Measurements from ENCODE around the gene ZNF195. TPM values are rescaled to one million over a fixed set of nuclear protein-coding genes. Genes with fewer than 3 reads are reported as not detected.
"Not testable (repeated sequence)": the region's sequence is repeated elsewhere in the genome, so short reads cannot be mapped to it uniquely, and the experiment has no call there.

The ZNF195 gene
- polyA plus RNA-seq, 1 of the 3 experiments (the other 2 are of a cell fraction), result 13.2 TPM

DNA sequence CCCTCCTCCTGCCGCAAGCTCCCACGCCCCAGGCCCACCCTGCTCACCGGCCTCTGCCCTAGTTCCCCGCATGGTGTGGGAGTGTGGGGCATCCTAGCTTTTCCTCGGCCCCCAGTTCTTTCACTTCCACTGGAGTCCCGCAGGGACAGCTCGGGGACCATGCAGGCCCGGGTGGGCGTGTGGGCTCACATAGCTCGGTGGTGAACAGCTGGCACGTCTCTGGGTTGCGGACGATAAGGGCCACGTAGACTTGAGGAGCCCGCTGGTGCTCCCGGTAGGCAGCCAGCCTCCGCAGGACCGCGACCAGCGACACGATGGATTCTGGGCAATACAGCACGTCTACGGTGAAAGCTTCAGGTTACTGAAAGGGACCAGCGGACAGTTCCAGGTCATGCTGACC is 34.7 kb upstream of the ZNF195 start:
- H3K9ac ChIP-seq; DNase-seq; H3F3A ChIP-seq (replicated peaks; ENCODE audit: insufficient read depth); POLR2A ChIA-PET; H3K4me2 ChIP-seq; H3K36me3 ChIP-seq (replicated peaks in 1 of 2; ENCODE audit: control insufficient read depth in 1 of 2, insufficient read depth in 2 of 2, low read length in 1 of 2); H3K4me3 ChIP-seq (ENCODE audit: low read depth in 2 of 2, low read length in 1 of 2); H3K9me3 ChIP-seq; H4K20me1 ChIP-seq (ENCODE audit: insufficient read depth); H3K27me3 ChIP-seq (ENCODE audit: insufficient read depth); H3K27ac ChIP-seq (ENCODE audit: low read depth in 2 of 2, low read length in 1 of 2); H3K79me2 ChIP-seq (ENCODE audit: insufficient read depth); H2AFZ ChIP-seq (ENCODE audit: low read depth); H3K9me2 ChIP-seq; H3K4me1 ChIP-seq (ENCODE audit: control insufficient read depth in 1 of 2, insufficient read depth in 2 of 2, low read depth in 1 of 2, low read length in 1 of 2): not testable (repeated sequence)
- WGBS (ENCODE audit: low lambda C conversion rate), result 82% methylated on average over 10 of the region's 24 CpGs
- CTCF ChIA-PET, result interaction anchor here (2.8 kb wide), 1 partner anchor 73 kb away, joined by 10 read pairs; no protein-coding TSS in a partner anchor

DNA sequence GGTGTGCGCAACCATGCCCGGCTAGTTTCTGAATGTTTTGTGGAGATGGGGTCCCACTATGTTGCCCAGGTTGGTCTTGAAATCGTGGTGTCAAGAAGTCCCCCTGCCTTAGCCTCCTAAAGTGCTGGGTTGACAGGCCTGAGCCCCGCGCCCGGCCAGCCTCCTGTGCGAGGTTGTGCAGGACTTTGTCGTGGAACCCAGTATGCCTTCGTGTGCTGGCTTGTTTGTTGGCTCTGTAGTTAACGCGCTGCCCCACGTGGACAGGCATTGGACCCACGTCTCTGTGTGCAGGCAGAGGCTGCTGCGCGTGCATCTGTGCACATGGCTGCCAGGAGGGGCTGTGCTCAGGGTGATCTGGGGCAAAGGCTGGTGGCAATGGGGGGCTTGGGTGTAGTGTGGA is 33.9 kb upstream of the ZNF195 start:
- Histone ChIP-seq H3K27ac (ENCODE audit: low read depth in 2 of 2, low read length in 1 of 2) (no peak overlapping the region), H4K20me1 (ENCODE audit: insufficient read depth) (no peaks in the 10 kb centered on the region), H3K9me2 (no peaks in the 10 kb centered on the region), H3K27me3 (ENCODE audit: insufficient read depth) (no peaks in the 10 kb centered on the region), H2AFZ (ENCODE audit: low read depth) (no peak overlapping the region), H3K4me1 (ENCODE audit: control insufficient read depth in 1 of 2, insufficient read depth in 2 of 2, low read depth in 1 of 2, low read length in 1 of 2) (no peaks in the 10 kb centered on the region; a peak in 1 of 4 replicates), H3K9ac (no peak overlapping the region), H3K9me3 (no peaks in the 10 kb centered on the region), H3K36me3 (replicated peaks in 1 of 2; ENCODE audit: control insufficient read depth in 1 of 2, insufficient read depth in 2 of 2, low read length in 1 of 2) (no peaks in the 10 kb centered on the region), H3F3A (replicated peaks; ENCODE audit: insufficient read depth) (no peaks in the 10 kb centered on the region), H3K4me2 (no peak overlapping the region), H3K4me3 (ENCODE audit: low read depth in 2 of 2, low read length in 1 of 2) (no peak overlapping the region), H3K79me2 (ENCODE audit: insufficient read depth) (no peaks in the 10 kb centered on the region)
- TF ChIP-seq POLR2AphosphoS5 (IDR thresholded peaks at IDR 0.05; ENCODE audit: low read depth, low read length) (no peak), GABPA (IDR thresholded peaks at IDR 0.05; ENCODE audit: low read depth) (no peak), YY1 (IDR thresholded peaks at IDR 0.05; ENCODE audit: low read depth) (no peak), FOSL2 (IDR thresholded peaks at IDR 0.05; ENCODE audit: borderline replicate concordance, low read depth) (no peak), MXI1 (IDR thresholded peaks at IDR 0.05; ENCODE audit: low read depth, low read length) (no peak), RFX5 (IDR thresholded peaks at IDR 0.05; ENCODE audit: low read length) (no peak), EZH2phosphoT487 (IDR thresholded peaks at IDR 0.05; ENCODE audit: borderline replicate concordance, low read depth) (no peak), RXRA (IDR thresholded peaks at IDR 0.05; ENCODE audit: borderline replicate concordance, low read depth) (no peak), GATA2 (CRISPR knock-in tag; IDR thresholded peaks at IDR 0.05) (no peak), NRF1 (IDR thresholded peaks at IDR 0.05; ENCODE audit: low read depth, low read length) (no peak), TAF1 (IDR thresholded peaks at IDR 0.05; ENCODE audit: borderline replicate concordance, low read depth, low read length) (no peak), EP300 (IDR thresholded peaks at IDR 0.05; ENCODE audit: borderline replicate concordance in 1 of 2, low read depth in 1 of 2, low read length in 1 of 2) (no peak)
- TF ChIP-seq, protein P1, sequence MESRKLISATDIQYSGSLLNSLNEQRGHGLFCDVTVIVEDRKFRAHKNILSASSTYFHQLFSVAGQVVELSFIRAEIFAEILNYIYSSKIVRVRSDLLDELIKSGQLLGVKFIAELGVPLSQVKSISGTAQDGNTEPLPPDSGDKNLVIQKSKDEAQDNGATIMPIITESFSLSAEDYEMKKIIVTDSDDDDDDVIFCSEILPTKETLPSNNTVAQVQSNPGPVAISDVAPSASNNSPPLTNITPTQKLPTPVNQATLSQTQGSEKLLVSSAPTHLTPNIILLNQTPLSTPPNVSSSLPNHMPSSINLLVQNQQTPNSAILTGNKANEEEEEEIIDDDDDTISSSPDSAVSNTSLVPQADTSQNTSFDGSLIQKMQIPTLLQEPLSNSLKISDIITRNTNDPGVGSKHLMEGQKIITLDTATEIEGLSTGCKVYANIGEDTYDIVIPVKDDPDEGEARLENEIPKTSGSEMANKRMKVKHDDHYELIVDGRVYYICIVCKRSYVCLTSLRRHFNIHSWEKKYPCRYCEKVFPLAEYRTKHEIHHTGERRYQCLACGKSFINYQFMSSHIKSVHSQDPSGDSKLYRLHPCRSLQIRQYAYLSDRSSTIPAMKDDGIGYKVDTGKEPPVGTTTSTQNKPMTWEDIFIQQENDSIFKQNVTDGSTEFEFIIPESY (IDR thresholded peaks at IDR 0.05; ENCODE audit: borderline replicate concordance, low read depth), result no peak
- TF ChIP-seq, protein P2, sequence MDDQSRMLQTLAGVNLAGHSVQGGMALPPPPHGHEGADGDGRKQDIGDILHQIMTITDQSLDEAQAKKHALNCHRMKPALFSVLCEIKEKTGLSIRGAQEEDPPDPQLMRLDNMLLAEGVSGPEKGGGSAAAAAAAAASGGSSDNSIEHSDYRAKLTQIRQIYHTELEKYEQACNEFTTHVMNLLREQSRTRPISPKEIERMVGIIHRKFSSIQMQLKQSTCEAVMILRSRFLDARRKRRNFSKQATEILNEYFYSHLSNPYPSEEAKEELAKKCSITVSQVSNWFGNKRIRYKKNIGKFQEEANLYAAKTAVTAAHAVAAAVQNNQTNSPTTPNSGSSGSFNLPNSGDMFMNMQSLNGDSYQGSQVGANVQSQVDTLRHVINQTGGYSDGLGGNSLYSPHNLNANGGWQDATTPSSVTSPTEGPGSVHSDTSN (IDR thresholded peaks at IDR 0.05), result no peak
- TF ChIP-seq, protein P3, sequence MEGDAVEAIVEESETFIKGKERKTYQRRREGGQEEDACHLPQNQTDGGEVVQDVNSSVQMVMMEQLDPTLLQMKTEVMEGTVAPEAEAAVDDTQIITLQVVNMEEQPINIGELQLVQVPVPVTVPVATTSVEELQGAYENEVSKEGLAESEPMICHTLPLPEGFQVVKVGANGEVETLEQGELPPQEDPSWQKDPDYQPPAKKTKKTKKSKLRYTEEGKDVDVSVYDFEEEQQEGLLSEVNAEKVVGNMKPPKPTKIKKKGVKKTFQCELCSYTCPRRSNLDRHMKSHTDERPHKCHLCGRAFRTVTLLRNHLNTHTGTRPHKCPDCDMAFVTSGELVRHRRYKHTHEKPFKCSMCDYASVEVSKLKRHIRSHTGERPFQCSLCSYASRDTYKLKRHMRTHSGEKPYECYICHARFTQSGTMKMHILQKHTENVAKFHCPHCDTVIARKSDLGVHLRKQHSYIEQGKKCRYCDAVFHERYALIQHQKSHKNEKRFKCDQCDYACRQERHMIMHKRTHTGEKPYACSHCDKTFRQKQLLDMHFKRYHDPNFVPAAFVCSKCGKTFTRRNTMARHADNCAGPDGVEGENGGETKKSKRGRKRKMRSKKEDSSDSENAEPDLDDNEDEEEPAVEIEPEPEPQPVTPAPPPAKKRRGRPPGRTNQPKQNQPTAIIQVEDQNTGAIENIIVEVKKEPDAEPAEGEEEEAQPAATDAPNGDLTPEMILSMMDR (IDR thresholded peaks at IDR 0.05), result no peak
- no peak for DNase-seq
- CTCF ChIA-PET, result interaction anchor here (2.8 kb wide), 1 partner anchor 72 kb away, joined by 10 read pairs; no protein-coding TSS in a partner anchor
- POLR2A ChIA-PET, result no interaction called here
- 68% methylated on average over 7 of the region's 15 CpGs for WGBS (ENCODE audit: low lambda C conversion rate)

Data from SK-N-SH (cell line).